GM13976 (cell line): ENCODE results near the gene ADGRG6.

Experiments
- DNase-seq: peaks from one replicate; pipeline ENCODE4 v3.0.0; 2012; ENCODE audit warnings: low spot score
- CTCF ChIP-seq: IDR thresholded peaks from 2 replicates; pipeline ENCODE4 v1.5.1; 2012; ENCODE audit warnings: borderline replicate concordance, mild to moderate bottlenecking; ENCODE audit not compliant: insufficient read depth; ENCODE audit errors: extremely low read depth, missing control alignments, control extremely low read depth
- in situ Hi-C: fragments of 300-500 bp; cut with MboI; formaldehyde crosslinking; loops from one replicate; pipeline ENCODE4 v1.12.0; 2022; ENCODE audit warnings: low sequenced_read_pairs, mixed read lengths, inconsistent platforms; ENCODE audit not compliant: unreplicated experiment

Gene ADGRG6

GRCh38 chr6:142301651-142302391, at the start of gene ADGRG6:
Gene ADGRG6 (plus strand): TSS chr6:142302007. CDS start chr6:142302330, 323 bp downstream.
- peak; percentile 57 for DNase-seq
- no peak for TF ChIP-seq CTCF
- in situ Hi-C loops, result no loop called here

GRCh38 chr6:142254513-142254912, 47.3 kb upstream of the ADGRG6 start:
- in situ Hi-C loops, result no loop called here
- no peak for TF ChIP-seq CTCF
- no peak for DNase-seq

GRCh38 chr6:142255785-142256184, 46.0 kb upstream of the ADGRG6 start:
- no peak for TF ChIP-seq CTCF
- in situ Hi-C loops, result no loop called here
- DNase-seq, result no peak

GRCh38 chr6:142258305-142258704, 43.5 kb upstream of the ADGRG6 start:
- no peak for TF ChIP-seq CTCF
- no peak for DNase-seq
- in situ Hi-C loops, result no loop called here

GRCh38 chr6:142258757-142259156, 43.0 kb upstream of the ADGRG6 start:
- in situ Hi-C loops, result no loop called here
- no peak for DNase-seq
- no peak for TF ChIP-seq CTCF

- in situ Hi-C loops, result no loop called here
- no peak for TF ChIP-seq CTCF
- no peak for DNase-seq
These were observed 41.1 kb upstream of the ADGRG6 start for GRCh38 chr6:142260748-142261147.
